ENCODE data around the gene DAAM1. TPM values are rescaled to one million over a fixed set of nuclear protein-coding genes. Genes with fewer than 3 reads are reported as not detected.

The DAAM1 gene
- total RNA-seq, 3 donors from 2014 or later (not counting 1 experiment from before 2014, with no cell fraction given), result 10.9 to 31.4 (median 12.6) TPM

GRCh38 chr14:59320763-59321625, 132.5 kb downstream of the DAAM1 start:
- no peaks in the 10 kb centered on the region for H3K27me3 ChIP-seq (ENCODE audit: control insufficient read depth, insufficient read depth, low read length)
- H3K9me3 ChIP-seq (ENCODE audit: control insufficient read depth, insufficient read depth, low read length), result no peaks in the 10 kb centered on the region
- Mint-ChIP-seq H3K9me3 (no peaks in the 10 kb centered on the region), H3K27ac (no peak overlapping the region), H3K4me1 (peaks cover 5 to 9% of the 10 kb centered on the region in 2 donors), H3K36me3 (no peaks in the 10 kb centered on the region), H3K4me3 (no peak overlapping the region), H3K27me3 (ENCODE audit: low read depth in 2 of 2) (no peaks in the 10 kb centered on the region)
- no peak for ATAC-seq
- H3K36me3 ChIP-seq (ENCODE audit: control insufficient read depth, insufficient read depth, low read length), result peaks cover 8% of the 10 kb centered on the region
- no peak for TF ChIP-seq CTCF (IDR thresholded peaks at IDR 0.05)
- no peak overlapping the region for H3K4me3 ChIP-seq (ENCODE audit: low read length)
- intact Hi-C loops (cut with micrococcal nuclease), result no loop called here
- H3K27ac ChIP-seq (ENCODE audit: low read length), result no peak overlapping the region
- no peaks in the 10 kb centered on the region for H3K4me1 ChIP-seq (ENCODE audit: control insufficient read depth, insufficient read depth, low read length)
- no peak for DNase-seq
- WGBS (ENCODE audit: insufficient coverage), result 91% methylated on average over 2 of the region's 3 CpGs

- no peaks in the 10 kb centered on the region for H3K27me3 Mint-ChIP-seq (ENCODE audit: low read depth in 2 of 2)
- intact Hi-C loops (cut with micrococcal nuclease), result no loop called here
- DNase-seq (no peak), ATAC-seq (no peak)
- H3K9me3 ChIP-seq (ENCODE audit: control insufficient read depth, insufficient read depth, low read length), result no peaks in the 10 kb centered on the region
- H3K4me1 Mint-ChIP-seq, result peaks cover 5 to 9% of the 10 kb centered on the region in 2 donors
- H3K27ac Mint-ChIP-seq, result no peak overlapping the region
- TF ChIP-seq CTCF (IDR thresholded peaks at IDR 0.05), result no peak
- no peaks in the 10 kb centered on the region for H3K4me1 ChIP-seq (ENCODE audit: control insufficient read depth, insufficient read depth, low read length)
- H3K27ac ChIP-seq (ENCODE audit: low read length), result no peak overlapping the region
- H3K4me3 ChIP-seq (ENCODE audit: low read length), result no peak overlapping the region
- no CpG with 5 or more reads among the region's 3 CpGs for WGBS (ENCODE audit: insufficient coverage)
- no peaks in the 10 kb centered on the region for H3K27me3 ChIP-seq (ENCODE audit: control insufficient read depth, insufficient read depth, low read length)
- no peaks in the 10 kb centered on the region for H3K9me3 Mint-ChIP-seq
- no peaks in the 10 kb centered on the region for H3K36me3 Mint-ChIP-seq
- peaks cover 9% of the 10 kb centered on the region for H3K36me3 ChIP-seq (ENCODE audit: control insufficient read depth, insufficient read depth, low read length)
- H3K4me3 Mint-ChIP-seq, result no peak overlapping the region
Measured at GRCh38 chr14:59321626-59321949, 133.1 kb downstream of the DAAM1 start.

- no peaks in the 10 kb centered on the region for H3K9me3 Mint-ChIP-seq
- no peak overlapping the region for H3K27ac ChIP-seq (ENCODE audit: low read length)
- ATAC-seq (no peak), DNase-seq (no peak)
- no peak overlapping the region for H3K4me3 ChIP-seq (ENCODE audit: low read length)
- H3K4me3 Mint-ChIP-seq, result no peak overlapping the region
- H3K27ac Mint-ChIP-seq, result no peak overlapping the region
- H3K4me1 ChIP-seq (ENCODE audit: control insufficient read depth, insufficient read depth, low read length), result no peaks in the 10 kb centered on the region
- intact Hi-C loops (cut with micrococcal nuclease), result no loop called here
- no peak for TF ChIP-seq CTCF (IDR thresholded peaks at IDR 0.05)
- WGBS (ENCODE audit: insufficient coverage), result 88% methylated on average over 2 of the region's 2 CpGs
- H3K36me3 ChIP-seq (ENCODE audit: control insufficient read depth, insufficient read depth, low read length), result peaks cover 12% of the 10 kb centered on the region
- H3K27me3 ChIP-seq (ENCODE audit: control insufficient read depth, insufficient read depth, low read length), result no peaks in the 10 kb centered on the region
- H3K27me3 Mint-ChIP-seq (ENCODE audit: low read depth in 2 of 2), result no peaks in the 10 kb centered on the region
- peaks cover 8% of the 10 kb centered on the region for H3K36me3 Mint-ChIP-seq
- no peaks in the 10 kb centered on the region for H3K9me3 ChIP-seq (ENCODE audit: control insufficient read depth, insufficient read depth, low read length)
- peaks cover 4 to 7% of the 10 kb centered on the region in 2 donors for H3K4me1 Mint-ChIP-seq
Measured at GRCh38 chr14:59325906-59326305, 137.4 kb downstream of the DAAM1 start.

- Histone ChIP-seq H3K4me1 (ENCODE audit: control insufficient read depth, insufficient read depth, low read length) (no peaks in the 10 kb centered on the region), H3K27me3 (ENCODE audit: control insufficient read depth, insufficient read depth, low read length) (no peaks in the 10 kb centered on the region), H3K27ac (ENCODE audit: low read length) (no peak overlapping the region), H3K9me3 (ENCODE audit: control insufficient read depth, insufficient read depth, low read length) (no peaks in the 10 kb centered on the region), H3K36me3 (ENCODE audit: control insufficient read depth, insufficient read depth, low read length) (peaks cover 18% of the 10 kb centered on the region), H3K4me3 (ENCODE audit: low read length) (no peak overlapping the region)
- no peak overlapping the region for H3K27ac Mint-ChIP-seq
- DNase-seq (no peak), ATAC-seq (no peak)
- WGBS (ENCODE audit: insufficient coverage), result 100% methylated on average over 1 of the region's 4 CpGs
- intact Hi-C loops (cut with micrococcal nuclease), result no loop called here
- TF ChIP-seq CTCF (IDR thresholded peaks at IDR 0.05), result no peak
- peaks cover 19% of the 10 kb centered on the region for H3K36me3 Mint-ChIP-seq
- H3K27me3 Mint-ChIP-seq (ENCODE audit: low read depth in 2 of 2), result no peaks in the 10 kb centered on the region
- H3K4me3 Mint-ChIP-seq, result no peak overlapping the region
- H3K9me3 Mint-ChIP-seq, result no peaks in the 10 kb centered on the region
- no peaks in the 10 kb centered on the region for H3K4me1 Mint-ChIP-seq
Measured at GRCh38 chr14:59328454-59328853, 140.0 kb downstream of the DAAM1 start.

All from natural killer cell (primary cell).